Esophagus mucosa (tissue), 1 donor: ENCODE data around the gene NBPF1. TPM values are rescaled to one million over a fixed set of nuclear protein-coding genes. Genes with fewer than 3 reads are reported as not detected.
"Not testable (repeated sequence)": the region's sequence is repeated elsewhere in the genome, so short reads cannot be mapped to it uniquely, and the experiment has no call there.

Experiments
- ATAC-seq: fragments of 200-7000 bp; cut with Tn5 transposase; one replicate; pipeline ENCODE4 v1.9.1; 2020
- total RNA-seq: library from RNA; stranded (reverse); gene quantifications from one replicate; pipeline ENCODE4 v1.2.4, GENCODE V29; 2023
- donor health status: DM: yes; HTN: yes; CAD: no.

Gene NBPF1
- total RNA-seq, 1 donor from 2014 or later: 24.7 TPM

DNA sequence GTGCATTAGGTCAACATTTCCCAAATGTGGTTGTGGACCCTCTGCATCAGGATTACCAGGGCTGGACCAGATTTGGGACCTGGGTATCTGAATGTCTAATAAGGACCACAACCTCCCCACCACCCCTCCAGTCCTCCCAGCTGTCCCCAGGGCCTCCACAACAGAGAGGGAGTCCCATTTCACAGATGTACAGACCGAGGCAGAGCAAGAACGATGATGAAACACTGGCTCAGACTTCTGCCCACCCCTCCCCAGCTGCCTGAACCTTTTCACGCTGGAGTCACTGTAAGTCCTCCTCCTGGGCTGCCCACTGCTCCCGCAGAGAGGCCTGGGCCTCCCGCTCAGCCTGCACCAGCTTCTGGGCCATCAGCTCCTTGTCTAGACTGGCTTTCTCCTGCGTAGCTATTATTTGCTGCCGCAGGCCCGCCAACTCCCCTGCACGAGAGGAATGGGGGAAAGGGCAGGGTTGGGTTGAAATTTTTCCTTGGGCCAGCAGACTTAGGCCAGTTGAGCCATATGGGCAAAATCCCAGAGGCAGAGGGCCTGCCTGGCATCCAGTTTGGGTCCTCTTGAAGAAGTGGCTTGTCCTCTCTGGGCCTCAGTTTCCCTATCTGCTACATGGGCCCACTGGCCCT, 8.4 kb upstream of the NBPF1 start:
- ATAC-seq: not testable (repeated sequence)

DNA sequence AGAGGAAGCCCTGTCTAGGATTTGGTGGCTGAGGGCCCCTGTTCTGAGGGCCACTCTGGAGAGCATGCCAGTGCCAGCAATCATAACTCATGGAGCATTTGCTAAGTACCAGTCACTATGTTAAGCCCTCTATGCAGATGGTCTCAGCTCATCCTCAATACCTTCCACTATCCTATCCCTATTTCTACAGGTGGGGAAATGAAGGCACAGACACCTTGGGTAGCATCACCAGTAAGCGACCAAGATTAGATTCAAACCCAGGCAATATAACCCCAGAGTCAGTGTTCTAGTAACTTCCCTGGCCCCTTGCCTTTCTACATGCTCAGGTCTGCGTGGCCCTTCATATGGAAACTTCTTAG, 7.9 kb upstream of the NBPF1 start:
- ATAC-seq: no peak

DNA sequence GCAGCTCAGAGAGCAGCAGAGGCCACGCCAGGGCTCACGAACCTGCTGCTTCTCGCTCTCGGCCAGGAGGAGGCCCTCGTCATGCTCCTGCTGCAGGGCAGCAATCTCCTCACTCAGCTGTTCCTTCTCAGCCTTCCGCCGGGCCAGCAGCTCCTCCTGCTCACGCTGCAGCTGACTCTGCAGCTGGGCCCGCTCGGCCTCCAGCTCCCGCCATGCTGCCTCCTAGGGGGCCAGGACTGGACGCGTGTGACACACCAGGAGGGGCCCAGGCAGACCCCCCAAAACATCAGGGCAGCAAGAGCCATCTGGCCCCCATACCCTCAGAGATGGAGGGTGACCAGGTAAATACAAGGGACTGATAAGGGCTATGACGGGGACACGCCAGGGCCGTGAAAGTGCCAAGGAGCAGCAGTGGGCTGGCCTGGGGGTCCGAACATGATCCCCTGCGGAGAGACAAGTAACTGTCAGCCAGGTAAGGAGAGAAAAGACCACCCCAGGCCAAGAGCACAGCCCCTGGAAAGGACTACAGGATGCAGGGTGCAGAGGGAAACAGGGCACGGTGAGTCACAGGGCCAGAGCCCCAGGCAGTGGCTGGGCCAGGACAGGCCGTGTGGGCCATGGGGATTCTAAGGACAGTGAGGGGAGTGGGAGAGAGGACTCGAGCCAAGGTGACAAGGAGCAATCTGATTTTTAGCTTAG, 6.6 kb upstream of the NBPF1 start:
- ATAC-seq: not testable (repeated sequence)

- ATAC-seq: no peak
These were observed 5.4 kb upstream of the NBPF1 start for GRCh38 chr1:16618719-16619118.

- no peak for ATAC-seq
These were observed 4.6 kb upstream of the NBPF1 start for GRCh38 chr1:16617778-16618580.

- no peak for ATAC-seq
These were observed 3.8 kb upstream of the NBPF1 start for GRCh38 chr1:16617114-16617631.

GRCh38 chr1:16615253-16616252, 2.2 kb upstream of the NBPF1 start:
- ATAC-seq: no peak

DNA sequence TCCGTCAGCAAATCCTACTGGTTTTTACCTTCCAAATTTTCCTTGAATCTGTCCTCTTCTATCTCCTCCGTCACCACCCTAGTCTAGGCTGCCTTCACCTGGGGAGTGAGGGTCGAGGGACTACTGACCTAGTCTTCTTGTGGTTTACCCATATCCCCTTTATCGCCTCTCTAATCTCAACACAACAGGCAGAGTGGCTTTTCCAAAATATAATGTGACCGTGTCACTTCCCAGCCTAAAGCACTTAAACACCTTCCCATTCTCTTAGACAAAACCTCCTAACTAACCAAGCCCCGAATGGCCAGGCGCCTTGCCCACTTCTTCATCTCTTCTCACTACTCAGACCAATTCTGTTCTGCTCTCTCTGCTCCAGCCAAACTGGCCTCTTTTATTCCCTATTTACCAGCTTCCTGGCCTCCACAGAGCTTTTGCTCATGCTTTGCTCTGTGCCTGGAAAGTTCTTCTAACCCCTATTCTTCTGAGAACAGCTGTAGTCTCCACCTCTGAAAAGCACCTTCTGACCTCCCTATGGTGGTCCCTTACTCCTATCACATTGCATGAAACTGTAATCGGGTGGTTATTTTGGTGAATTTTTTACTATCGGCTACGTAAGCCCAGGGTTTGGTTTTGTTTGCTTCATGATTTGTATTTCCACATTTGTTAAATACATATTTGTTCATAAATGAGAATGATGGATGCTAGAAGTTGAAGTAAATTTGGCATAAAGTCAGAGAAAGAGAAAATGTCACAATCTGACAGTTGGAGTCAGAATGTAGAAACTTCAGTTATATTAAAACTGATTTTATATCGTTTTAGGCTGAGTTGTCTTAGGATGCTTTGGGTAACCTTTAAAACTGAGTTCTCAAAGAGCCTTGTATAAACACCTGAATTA, 1.2 kb upstream of the NBPF1 start:
- no peak for ATAC-seq

GRCh38 chr1:16612332-16613172, 812 bp downstream of the NBPF1 start:
- ATAC-seq: peak; percentile 34

DNA sequence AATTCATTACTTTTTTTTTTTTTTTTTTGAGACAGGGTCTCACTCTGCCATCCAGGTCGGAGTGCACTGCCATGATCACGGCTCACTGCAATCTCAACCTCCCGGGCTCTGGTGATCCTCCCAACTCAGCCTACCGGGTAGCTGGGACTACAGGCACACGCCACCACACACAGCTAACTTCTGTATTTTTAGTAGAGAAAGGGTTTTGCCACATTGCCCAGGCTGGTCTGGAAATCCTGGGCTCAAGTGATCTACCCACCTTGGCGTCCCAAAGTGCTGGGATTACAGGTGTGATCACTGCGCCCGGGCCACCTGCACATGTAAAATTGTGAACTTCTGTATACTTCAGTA, 1.4 kb downstream of the NBPF1 start:
- not testable (repeated sequence) for ATAC-seq

GRCh38 chr1:16611164-16611563, 2.2 kb downstream of the NBPF1 start:
- ATAC-seq: not testable (repeated sequence)

DNA sequence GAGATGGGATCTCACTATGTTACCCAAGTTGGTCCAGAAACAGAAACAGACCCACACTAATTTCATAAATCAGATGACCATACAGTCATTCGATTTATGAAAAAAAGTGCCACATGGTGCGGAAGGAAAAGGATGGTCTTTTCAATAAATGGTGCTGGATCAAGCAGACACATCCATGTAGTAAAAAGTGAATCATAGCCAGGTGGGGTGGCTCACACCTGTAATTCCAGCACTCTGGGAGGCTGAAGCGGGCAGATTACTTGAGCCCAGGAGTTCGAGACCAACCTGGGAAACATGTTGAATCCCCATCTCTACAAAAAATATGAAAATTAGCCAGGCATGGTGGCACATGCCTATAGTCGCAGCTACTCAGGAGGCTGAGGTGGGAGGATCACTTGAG, 2.8 kb downstream of the NBPF1 start:
- not testable (repeated sequence) for ATAC-seq

GRCh38 chr1:16609761-16610160, 3.6 kb downstream of the NBPF1 start:
- not testable (repeated sequence) for ATAC-seq

GRCh38 chr1:16608838-16609560, 4.4 kb downstream of the NBPF1 start:
- no peak for ATAC-seq

GRCh38 chr1:16607853-16608815, 5.2 kb downstream of the NBPF1 start:
- ATAC-seq: peak; percentile 3

GRCh38 chr1:16607433-16607851, 5.9 kb downstream of the NBPF1 start:
- no peak for ATAC-seq

DNA sequence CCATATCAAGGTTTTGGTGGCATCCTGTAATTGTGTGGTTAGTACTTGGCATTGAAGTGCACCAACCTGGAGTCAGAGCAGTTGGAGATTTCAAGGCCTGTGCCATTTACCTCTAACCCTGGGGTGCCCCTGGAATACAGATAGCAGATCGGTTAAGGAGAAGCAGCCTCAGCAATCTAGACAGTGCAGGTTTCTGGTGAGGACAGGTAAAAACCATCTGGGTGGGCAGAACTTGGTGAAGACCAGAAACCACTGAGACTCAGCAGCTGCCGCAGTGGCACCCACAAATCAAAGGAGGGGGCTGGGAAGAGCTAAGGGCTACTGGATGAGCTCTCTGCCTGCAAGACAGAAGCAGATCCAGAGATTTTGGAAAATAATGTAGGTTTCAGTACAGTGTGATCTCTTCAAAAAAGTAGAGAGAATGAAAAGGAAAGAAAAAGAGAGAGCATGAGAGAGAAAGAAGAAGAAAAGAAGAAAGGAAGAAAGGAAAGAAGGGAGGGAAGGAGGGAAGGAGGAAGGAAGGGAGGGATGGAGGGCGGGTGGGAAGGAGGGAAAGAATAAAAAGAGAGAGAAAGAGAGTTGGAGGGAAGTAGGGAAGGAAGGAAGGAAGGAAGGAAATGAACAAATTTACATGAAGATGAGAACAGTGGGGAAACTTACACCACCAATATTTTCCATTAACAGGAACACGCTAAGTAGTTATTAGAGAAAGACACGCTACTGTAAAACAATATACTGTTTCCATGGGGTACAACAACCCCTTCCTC, 6.5 kb downstream of the NBPF1 start:
- ATAC-seq: peak; percentile 23
